K562 (cell line): ENCODE measurements around the gene SLC38A1. TPM values are rescaled to one million over a fixed set of nuclear protein-coding genes. Genes with fewer than 3 reads are reported as not detected.

Experiments
- ATAC-seq: fragments of 200-7000 bp; cut with Tn5 transposase; 3 replicates; pipeline ENCODE4 v1.9.1; 2020; ENCODE audit warnings: moderate library complexity
- BruUV-seq: library from RNA; stranded (reverse); fragments of 400-500 nt; replicated peaks from 2 replicates; lab custom pipeline; 2021; lab: Mats Ljungman, UMichigan
- CTCF ChIA-PET: fragments of 300-600 bp; formaldehyde crosslinking; extraction: SDS; loops from one replicate; lab custom pipeline; 2021; ENCODE audit warnings: low intra/inter-chr PET ratio; lab: Yijun Ruan, JAX
- POLR2A ChIA-PET: fragments of 300-600, 350-650 bp; sonication (Branson Sonifier 250); formaldehyde crosslinking; extraction: SDS; loops from one replicate; lab custom pipeline; 2021; ENCODE audit warnings: antibody characterized with exemption, inconsistent platforms; lab: Yijun Ruan, JAX
- DNase-seq, 4 experiments: peaks; one replicate each; pipeline versions ENCODE4 v3.0.0 to v3.0.0-alpha.2; 2011 to 2018; ENCODE audit warnings: low spot score in 3 of 4, mixed read lengths in 3 of 4; ENCODE audit errors: extremely low read depth in 1 of 4
- FAIRE-seq: peaks from 2 replicates; lab custom pipeline; 2011; peaks lifted over from hg19 to GRCh38; lab: Jason Lieb, UNC
- H2AFZ ChIP-seq: 2 replicates; pipeline ENCODE4 v1.6.0; 2011; ENCODE audit warnings: low read depth, low read length, control low read depth, inconsistent platforms
- H3K27ac ChIP-seq: fragments of 200-600 bp; 3 replicates; pipeline ENCODE4 v1.8.0; 2011; ENCODE audit warnings: low read depth, mild to moderate bottlenecking, control low read depth, inconsistent platforms, low read length, moderate library complexity, mixed read lengths; ENCODE audit errors: extremely low read depth
- H3K27me3 ChIP-seq, 2 experiments: fragments of 300-600 bp in 1 of 2; 2 replicates in 1 of 2; 3 replicates in 1 of 2; pipeline versions ENCODE4 v1.6.0 to v1.8.0; 2011; ENCODE audit warnings: inconsistent platforms in 2 of 2, low read length in 2 of 2, mild to moderate bottlenecking in 1 of 2, mixed read lengths in 1 of 2, moderate library complexity in 1 of 2; ENCODE audit not compliant: control insufficient read depth in 2 of 2, insufficient read depth in 2 of 2
- H3K36me3 ChIP-seq: fragments of 300-600 bp; 3 replicates; pipeline ENCODE4 v1.8.0; 2011; ENCODE audit warnings: mild to moderate bottlenecking, low read length, inconsistent platforms; ENCODE audit not compliant: control insufficient read depth, insufficient read depth
- H3K4me1 ChIP-seq, 2 experiments: fragments of 200-600 bp in 1 of 2; replicated peaks in 1 of 2; 2 replicates in 1 of 2; 3 replicates in 1 of 2; pipeline versions ENCODE4 v1.5.1 to v1.8.0; 2011; ENCODE audit warnings: inconsistent platforms in 2 of 2, low read length in 2 of 2, mild to moderate bottlenecking in 1 of 2, mixed read lengths in 1 of 2, moderate library complexity in 1 of 2; ENCODE audit not compliant: control insufficient read depth in 2 of 2, insufficient read depth in 2 of 2
- H3K4me2 ChIP-seq: 2 replicates; pipeline ENCODE4 v1.6.1; 2011; ENCODE audit warnings: low read length, control low read depth, inconsistent platforms, mixed read lengths; ENCODE audit not compliant: insufficient read depth
- H3K4me3 ChIP-seq: fragments of 200-600 bp; sonication (generic), shearing (Covaris generic); 2 replicates; pipeline ENCODE4 v1.5.1; 2016; ENCODE audit warnings: control low read depth, inconsistent platforms
- H3K79me2 ChIP-seq: fragments of 200-600 bp; 3 replicates; pipeline ENCODE4 v1.8.0; 2011; ENCODE audit warnings: low read length, inconsistent platforms; ENCODE audit not compliant: control insufficient read depth, insufficient read depth
- H3K9ac ChIP-seq, 2 experiments: 2 replicates each; pipeline versions ENCODE4 v1.6.0 to v1.6.1; 2011; ENCODE audit warnings: low read depth in 2 of 2, low read length in 2 of 2, control low read depth in 1 of 2, inconsistent platforms in 1 of 2, mild to moderate bottlenecking in 1 of 2, mixed read lengths in 1 of 2; ENCODE audit not compliant: insufficient read depth in 1 of 2
- H3K9me1 ChIP-seq: one replicate; pipeline ENCODE4 v1.6.0; 2011; ENCODE audit warnings: inconsistent platforms, mild to moderate bottlenecking, low read length, moderate library complexity; ENCODE audit not compliant: control insufficient read depth, insufficient read depth
- H3K9me3 ChIP-seq: replicated peaks from 2 replicates; pipeline ENCODE4 v1.5.1; 2011; ENCODE audit warnings: low read depth, low read length, inconsistent platforms; ENCODE audit not compliant: control insufficient read depth, insufficient read depth
- H4K20me1 ChIP-seq: replicated peaks from 2 replicates; pipeline ENCODE4 v1.6.1; 2011; ENCODE audit warnings: low read length, inconsistent platforms, mixed read lengths; ENCODE audit not compliant: control insufficient read depth, insufficient read depth
- HDAC8 ChIP-seq: fragments of 450-650 bp; IDR thresholded peaks from 2 replicates; pipeline ENCODE4 v1.6.1; 2016; ENCODE audit warnings: mild to moderate bottlenecking, missing genetic modification characterization, moderate library complexity, missing compliant biosample characterization
- MAZ ChIP-seq, 2 experiments: fragments of 450-650 bp in 1 of 2; sonication (generic) in 1 of 2; formaldehyde crosslinking; IDR thresholded peaks in 1 of 2; conservative IDR thresholded peaks in 1 of 2; 2 replicates each; pipeline versions ENCODE4 v1.4.0 to v1.5.0; 2020; ENCODE audit warnings: mild to moderate bottlenecking in 1 of 2, missing genetic modification reagents in 1 of 2
- NR2C1 ChIP-seq, 2 experiments: fragments of 450-650 bp; IDR thresholded peaks; 2 replicates each; pipeline ENCODE4 v1.6.1; 2017; ENCODE audit warnings: mild to moderate bottlenecking in 2 of 2, antibody characterized with exemption in 1 of 2, inconsistent platforms in 1 of 2, missing compliant biosample characterization in 1 of 2, missing genetic modification characterization in 1 of 2
- ZC3H8 ChIP-seq: fragments of 450-650 bp; IDR thresholded peaks from 2 replicates; pipeline ENCODE4 v1.6.1; 2017
- WGBS: fragments of 100-300 bp; shearing (Covaris generic); methylation state at CpG from one replicate; pipeline ENCODE4 v1.1.6; 2016; ENCODE audit warnings: low coverage, mixed read lengths; ENCODE audit not compliant: insufficient coverage; ENCODE audit errors: missing lambda C conversion rate; 5-methylcytosine and 5-hydroxymethylcytosine counted together
- in situ Hi-C: fragments of 300-500 bp; cut with MboI; formaldehyde crosslinking; loops from 4 replicates; pipeline ENCODE4 v1.15.0; 2018; ENCODE audit warnings: inconsistent platforms, mixed read lengths
- intact Hi-C: fragments of 100-400 bp; cut with micrococcal nuclease; formaldehyde crosslinking; loops from 2 replicates; pipeline ENCODE4 v1.14.2; 2022
- polyA plus RNA-seq, 8 experiments: library from polyadenylated mRNA; depleted of rRNA in 4 of 8; stranded (reverse) in 5 of 8; unstranded in 3 of 8; fragments of >200 nt; fragmentation: Nextera tagmentation in 2 of 8; fragmentation: Illumina TruSeq in 1 of 8; extraction: Ambion mirVana in 2 of 8; extraction: Trizol in 1 of 8; gene quantifications; 2 replicates each; pipeline versions ENCODE4 v1.2.1 to v1.2.3, GENCODE V29; 2011 to 2014; ENCODE audit warnings: inconsistent platforms in 1 of 8, missing spikeins in 1 of 8
- total RNA-seq, 7 experiments: library from RNA; depleted of rRNA in 6 of 7; stranded (reverse); fragments of >200 nt in 6 of 7; fragmentation: Illumina TruSeq in 2 of 7; extraction: Trizol in 2 of 7; gene quantifications; 2 replicates each; pipeline versions ENCODE4 v1.2.1 to v1.2.3, GENCODE V29; 2011 to 2021; ENCODE audit warnings: low replicate concordance in 1 of 7

Gene SLC38A1
- total and polyA plus RNA-seq, 9 of the 15 experiments (the other 6 are each of a cell fraction or from before 2014, with no cell fraction given), result 51.9 to 112 (median 75.0) TPM

DNA sequence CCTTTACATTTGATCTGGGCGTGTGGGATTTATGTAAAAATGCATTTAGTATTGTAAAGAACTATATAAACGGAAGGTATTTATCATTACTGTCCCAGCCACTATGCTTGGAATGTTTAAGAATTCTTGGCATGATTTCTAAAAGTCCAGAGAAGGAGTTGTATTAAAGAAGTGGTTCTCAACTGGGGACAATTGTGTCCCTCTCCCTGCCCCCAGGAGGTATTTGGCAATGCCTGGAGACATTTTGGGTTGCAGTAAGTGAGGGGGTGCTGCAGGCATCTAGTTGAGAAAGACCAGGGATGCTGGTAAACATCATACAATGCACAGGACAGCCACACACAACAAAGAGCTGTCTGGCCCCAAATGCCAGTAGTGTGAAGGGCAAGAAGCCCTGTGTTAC, 7.2 kb downstream of the SLC38A1 start (continued):
- TF ChIP-seq HDAC8 (tag) (no peak), MAZ (CRISPR knock-in tag; conservative IDR thresholded peaks at IDR 0.05 in 1 of 2, IDR thresholded peaks at IDR 0.05 in 1 of 2) (no peak)

DNA sequence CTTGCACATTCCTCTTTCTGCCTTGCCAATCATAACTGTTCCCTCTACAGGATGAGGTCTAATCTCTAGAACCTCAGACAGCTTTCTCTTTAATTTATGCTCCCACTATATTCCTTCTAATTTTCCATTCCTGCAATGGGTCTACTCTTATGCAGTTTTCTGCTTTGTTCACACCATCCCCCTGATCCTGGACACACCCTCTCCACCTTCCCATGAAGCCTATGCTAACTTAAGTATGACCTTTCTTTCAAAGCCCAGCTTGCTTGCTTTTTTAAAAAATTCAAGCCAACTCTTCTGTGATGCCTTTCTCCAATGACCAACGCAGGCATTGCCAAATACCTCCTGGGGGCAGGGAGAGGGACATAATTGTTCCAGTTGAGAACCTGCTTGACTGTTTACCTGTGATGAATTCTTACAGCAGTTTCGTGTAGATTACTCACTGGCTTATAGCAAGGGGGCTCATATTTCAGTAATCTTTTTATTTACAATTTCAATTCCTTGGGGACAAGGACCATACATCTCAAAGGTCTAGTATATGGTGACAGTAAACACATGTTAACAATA, 7.8 kb downstream of the SLC38A1 start:
- Histone ChIP-seq H4K20me1 (peaks cover 33% of the 10 kb centered on the region), H3K4me2 (no peak overlapping the region; the same call in 1 of the 2 replicates), H3K36me3 (peaks cover 42% of the 10 kb centered on the region), H3K9me3 (no peaks in the 10 kb centered on the region), H3K27me3 (no peaks in the 10 kb centered on the region), H3K79me2 (peaks cover 100% of the 10 kb centered on the region), H2AFZ (no peak overlapping the region), H3K4me3 (no peak overlapping the region), H3K27ac (no peak overlapping the region), H3K4me1 (peaks cover 16 to 57% of the 10 kb centered on the region in 2 experiments; a peak in 4 of 5 replicates), H3K9me1 (peaks cover 4% of the 10 kb centered on the region), H3K9ac (no peak overlapping the region)
- no peak for DNase-seq
- in situ Hi-C loops (no loop called here), intact Hi-C loops (loop anchor here (10.0 kb wide), 1 partner anchor 294 kb away; no protein-coding TSS in a partner anchor)
- ChIA-PET CTCF (no interaction called here), POLR2A (no interaction called here)
- no TSS peak for BruUV-seq
- no peak for ATAC-seq
- FAIRE-seq, result no peak
- 24% methylated on average over 2 of the region's 2 CpGs for WGBS
- TF ChIP-seq ZC3H8 (no peak), NR2C1 (IDR thresholded peaks at IDR 0.05) (0 out of 2 replicates have a peak, but pooled peaks have one; percentile 4), NR2C1 (tag; IDR thresholded peaks at IDR 0.05) (no peak)
